Testis (tissue), 3 donors: Measurements from ENCODE around the gene MACROD2. TPM values are rescaled to one million over a fixed set of nuclear protein-coding genes. Genes with fewer than 3 reads are reported as not detected.

Experiments
- DNase-seq: peaks from one replicate; pipeline ENCODE4 v3.0.0-alpha.2; 2019
- H3K27ac ChIP-seq, 2 donors: fragments of 200-600 bp; sonication (generic); one replicate each; pipeline ENCODE4 v1.5.1; 2019
- H3K27me3 ChIP-seq: fragments of 200-600 bp; sonication (generic); one replicate; pipeline ENCODE4 v1.5.1; 2019
- H3K36me3 ChIP-seq: fragments of 200-600 bp; sonication (generic); one replicate; pipeline ENCODE4 v1.5.1; 2017; ENCODE audit warnings: low read depth; ENCODE audit errors: missing control alignments
- H3K4me1 ChIP-seq: fragments of 200-600 bp; sonication (generic); one replicate; pipeline ENCODE4 v1.5.1; 2019
- H3K4me3 ChIP-seq, 2 donors: fragments of 200-600 bp; sonication (generic); one replicate each; pipeline ENCODE4 v1.5.1; 2017 to 2019
- H3K9me3 ChIP-seq: fragments of 200-600 bp; sonication (generic); one replicate; pipeline ENCODE4 v1.5.1; 2017
- CTCF ChIP-seq, 3 experiments: fragments of 450-650 bp in 2 of 3; fragments of 200-600 bp in 1 of 3; sonication (generic) in 1 of 3; IDR thresholded peaks; one replicate each; pipeline ENCODE4 v1.5.1; 2016 to 2019; ENCODE audit warnings: antibody characterized with exemption in 3 of 3, mild to moderate bottlenecking in 2 of 3, moderate library complexity in 1 of 3
- POLR2A ChIP-seq: fragments of 450-650 bp; IDR thresholded peaks from one replicate; pipeline ENCODE4 v1.6.1; 2017; ENCODE audit warnings: antibody characterized with exemption, mild to moderate bottlenecking, moderate library complexity
- WGBS, 2 donors: methylation state at CpG; one replicate each; pipeline ENCODE4 v1.1.5; 2018; 5-methylcytosine and 5-hydroxymethylcytosine counted together
- intact Hi-C: fragments of 100-400 bp; cut with DNase I; formaldehyde crosslinking; loops from one replicate; pipeline ENCODE4 v1.15.1; 2023; ENCODE audit warnings: low total_unique reads
- polyA plus RNA-seq: library from polyadenylated mRNA; stranded (reverse); fragments of 350-450 nt; fragmentation: Illumina TruSeq; extraction: RNeasy Lipid Tissue Mini Kit (QIAGEN cat#74804); gene quantifications from one replicate; pipeline ENCODE4 v1.2.3, GENCODE V29; 2014; ENCODE audit warnings: low read depth, low replicate concordance; ENCODE audit not compliant: insufficient read depth
- total RNA-seq, 2 donors: library from RNA; depleted of rRNA; stranded (reverse); fragments of >200 nt; gene quantifications; one replicate each; pipeline ENCODE4 v1.2.3, GENCODE V29; 2016

MACROD2 gene
- total and polyA plus RNA-seq, 3 donors from 2014 or later = 12.6 to 20.6 (median 16.8) TPM

GRCh38 chr20:16040742-16041141, 2045.4 kb downstream of the MACROD2 start:
- intact Hi-C loops = no loop called here
- peaks cover 4% of the 10 kb centered on the region for H3K4me1 ChIP-seq
- no peak for TF ChIP-seq CTCF (IDR thresholded peaks at IDR 0.05)
- no peak for TF ChIP-seq POLR2A

GRCh38 chr20:16042731-16043130, 2047.4 kb downstream of the MACROD2 start:
- H3K27ac ChIP-seq = no peak overlapping the region
- TF ChIP-seq CTCF (IDR thresholded peaks at IDR 0.05) (no peak), POLR2A (no peak)

More at GRCh38 chr20:16040742-16041141, 2045.4 kb downstream of the MACROD2 start:
- H3K36me3 ChIP-seq = no peaks in the 10 kb centered on the region
- no peak for DNase-seq
- no peak overlapping the region for H3K27ac ChIP-seq
- H3K4me3 ChIP-seq = no peak overlapping the region
- no peaks in the 10 kb centered on the region for H3K9me3 ChIP-seq
- H3K27me3 ChIP-seq = no peaks in the 10 kb centered on the region

GRCh38 chr20:16043931-16044330, 2048.6 kb downstream of the MACROD2 start:
- Histone ChIP-seq H3K4me1 (no peaks in the 10 kb centered on the region), H3K36me3 (no peaks in the 10 kb centered on the region), H3K27me3 (no peaks in the 10 kb centered on the region), H3K4me3 (no peak overlapping the region), H3K27ac (no peak overlapping the region), H3K9me3 (no peaks in the 10 kb centered on the region)
- 85 to 94% methylated on average over 3 of the region's 3 CpGs for WGBS, 2 donors
- TF ChIP-seq CTCF (IDR thresholded peaks at IDR 0.05) = no peak
- TF ChIP-seq POLR2A = no peak
- no peak for DNase-seq
- intact Hi-C loops = no loop called here

More at GRCh38 chr20:16042731-16043130, 2047.4 kb downstream of the MACROD2 start:
- Histone ChIP-seq H3K4me3 (no peak overlapping the region), H3K4me1 (no peaks in the 10 kb centered on the region), H3K9me3 (no peaks in the 10 kb centered on the region), H3K27me3 (no peaks in the 10 kb centered on the region), H3K36me3 (no peaks in the 10 kb centered on the region)
- no peak for DNase-seq
- 82 to 92% methylated on average over 1 of the region's 1 CpG for WGBS, 2 donors
- intact Hi-C loops = no loop called here

GRCh38 chr20:16048876-16049275, 2053.6 kb downstream of the MACROD2 start:
- H3K4me3 ChIP-seq = no peak overlapping the region
- H3K27ac ChIP-seq = no peak overlapping the region
- H3K27me3 ChIP-seq = no peaks in the 10 kb centered on the region
- TF ChIP-seq POLR2A (no peak), CTCF (IDR thresholded peaks at IDR 0.05) (no peak)
- H3K4me1 ChIP-seq = no peaks in the 10 kb centered on the region
- no peak for DNase-seq
- intact Hi-C loops = no loop called here
- 85 to 94% methylated on average over 1 of the region's 1 CpG for WGBS, 2 donors
- no peaks in the 10 kb centered on the region for H3K9me3 ChIP-seq
- no peaks in the 10 kb centered on the region for H3K36me3 ChIP-seq

GRCh38 chr20:16049529-16050093, 2054.3 kb downstream of the MACROD2 start:
- Histone ChIP-seq H3K9me3 (no peaks in the 10 kb centered on the region), H3K4me1 (no peaks in the 10 kb centered on the region), H3K36me3 (no peaks in the 10 kb centered on the region), H3K27me3 (no peaks in the 10 kb centered on the region), H3K4me3 (no peak overlapping the region), H3K27ac (no peak overlapping the region)
- DNase-seq = no peak
- WGBS, 2 donors = 55 to 68% methylated on average over 9 of the region's 9 CpGs
- intact Hi-C loops = no loop called here
- TF ChIP-seq CTCF (IDR thresholded peaks at IDR 0.05) (no peak), POLR2A (no peak)
